H1 (cell line): Measurements from ENCODE around the gene ANKRD27. TPM values are rescaled to one million over a fixed set of nuclear protein-coding genes. Genes with fewer than 3 reads are reported as not detected.

Source experiments
- CTCF ChIA-PET: fragments of 300-600 bp; sonication (Branson Sonifier 250); formaldehyde crosslinking; loops from one replicate; lab custom pipeline; 2021; ENCODE audit not compliant: partially characterized antibody; lab: Charles Lee
- POLR2A ChIA-PET: fragments of 300-600 bp; sonication (Branson Sonifier 250); formaldehyde crosslinking; loops from one replicate; lab custom pipeline; 2021; ENCODE audit warnings: inconsistent platforms; ENCODE audit not compliant: partially characterized antibody; lab: Charles Lee
- DNase-seq, 2 experiments: peaks; one replicate each; pipeline versions ENCODE4 v3.0.0 to v3.0.0-alpha.2; 2010 to 2022; ENCODE audit warnings: low spot score in 2 of 2, low read depth in 1 of 2, mixed read lengths in 1 of 2
- FAIRE-seq: peaks from 2 replicates; lab custom pipeline; 2011; peaks lifted over from hg19 to GRCh38; lab: Jason Lieb, UNC
- H2AFZ ChIP-seq: 2 replicates; pipeline ENCODE4 v1.8.1; 2012; ENCODE audit warnings: low read length, inconsistent platforms
- H2AK5ac ChIP-seq: 2 replicates; pipeline ENCODE4 v1.6.1; 2013; ENCODE audit warnings: low read depth, low read length
- H2BK120ac ChIP-seq: replicated peaks from 2 replicates; pipeline ENCODE3; 2013; ENCODE audit warnings: low read depth, low read length, inconsistent platforms
- H2BK12ac ChIP-seq: 2 replicates; pipeline ENCODE4 v1.6.1; 2013; ENCODE audit warnings: low read depth, low read length
- H2BK15ac ChIP-seq: 2 replicates; pipeline ENCODE4 v1.6.1; 2013; ENCODE audit warnings: low read length
- H2BK20ac ChIP-seq: 2 replicates; pipeline ENCODE4 v1.6.1; 2013; ENCODE audit warnings: low read length
- H2BK5ac ChIP-seq: 2 replicates; pipeline ENCODE4 v1.6.1; 2013; ENCODE audit warnings: low read depth, low read length
- H3K14ac ChIP-seq: 2 replicates; pipeline ENCODE4 v1.6.1; 2013; ENCODE audit warnings: inconsistent platforms; ENCODE audit not compliant: insufficient read length
- H3K18ac ChIP-seq: 2 replicates; pipeline ENCODE4 v1.6.1; 2013; ENCODE audit warnings: low read length; ENCODE audit errors: extremely low read depth
- H3K23ac ChIP-seq: 2 replicates; pipeline ENCODE4 v1.6.1; 2013; ENCODE audit warnings: inconsistent platforms; ENCODE audit not compliant: insufficient read length
- H3K23me2 ChIP-seq: 2 replicates; pipeline ENCODE4 v1.6.1; 2013; ENCODE audit warnings: low read depth, low read length
- H3K27ac ChIP-seq: 2 replicates; pipeline ENCODE4 v1.6.1; 2011; ENCODE audit warnings: low read depth, low read length, inconsistent platforms
- H3K27me3 ChIP-seq, 4 experiments: replicated peaks in 1 of 4; 1 replicate in 1 of 4; 2 replicates in 3 of 4; pipeline versions ENCODE4 v1.6.1 to v1.8.1; 2011 to 2013; ENCODE audit warnings: low read length in 3 of 4, mild to moderate bottlenecking in 3 of 4, inconsistent platforms in 2 of 4, mixed read lengths in 2 of 4, moderate library complexity in 1 of 4; ENCODE audit not compliant: control insufficient read depth in 3 of 4, insufficient read depth in 3 of 4; ENCODE audit errors: extremely low read depth in 1 of 4
- H3K36me3 ChIP-seq, 4 experiments: 2 replicates each; pipeline versions ENCODE4 v1.6.1 to v1.8.1; 2011 to 2013; ENCODE audit warnings: mild to moderate bottlenecking in 4 of 4, low read length in 3 of 4, moderate library complexity in 2 of 4, control low read depth in 1 of 4, inconsistent platforms in 1 of 4; ENCODE audit not compliant: insufficient read depth in 4 of 4, control insufficient read depth in 2 of 4
- H3K4ac ChIP-seq: replicated peaks from 2 replicates; pipeline ENCODE3; 2013; ENCODE audit warnings: low read length, low read depth, mixed read lengths, inconsistent platforms; ENCODE audit not compliant: insufficient read length
- H3K4me1 ChIP-seq, 4 experiments: replicated peaks in 1 of 4; 1 replicate in 1 of 4; 2 replicates in 3 of 4; pipeline versions ENCODE4 v1.6.1 to v1.8.1; 2011 to 2013; ENCODE audit warnings: low read length in 3 of 4, inconsistent platforms in 2 of 4, mixed read lengths in 1 of 4; ENCODE audit not compliant: insufficient read depth in 4 of 4, control insufficient read depth in 3 of 4
- H3K4me2 ChIP-seq, 2 experiments: 2 replicates each; pipeline versions ENCODE4 v1.6.1 to v1.8.1; 2011 to 2013; ENCODE audit warnings: low read depth in 2 of 2, low read length in 2 of 2, control low read depth in 1 of 2, inconsistent platforms in 1 of 2, mild to moderate bottlenecking in 1 of 2; ENCODE audit not compliant: insufficient read depth in 1 of 2
- H3K4me3 ChIP-seq, 4 experiments: fragments of 200-600, 300-600 bp in 1 of 4; sonication (generic), shearing (Covaris generic), sonication (Bioruptor Twin) in 1 of 4; 2 replicates each; pipeline versions ENCODE4 v1.5.1 to v1.8.1; 2011 to 2016; ENCODE audit warnings: low read length in 4 of 4, low read depth in 3 of 4, control low read depth in 2 of 4, inconsistent platforms in 2 of 4, mild to moderate bottlenecking in 2 of 4, mixed read lengths in 1 of 4, moderate library complexity in 1 of 4; ENCODE audit not compliant: insufficient read depth in 2 of 4; ENCODE audit errors: extremely low read depth in 1 of 4
- H3K56ac ChIP-seq: replicated peaks from 2 replicates; pipeline ENCODE3; 2013; ENCODE audit warnings: low read depth, mild to moderate bottlenecking, mixed read lengths, low read length, inconsistent platforms; ENCODE audit not compliant: insufficient read length
- H3K79me1 ChIP-seq: 2 replicates; pipeline ENCODE4 v1.6.1; 2013; ENCODE audit warnings: low read depth, low read length, control low read depth
- H3K79me2 ChIP-seq, 2 experiments: 2 replicates each; pipeline versions ENCODE4 v1.6.1 to v1.8.1; 2012 to 2013; ENCODE audit warnings: low read length in 2 of 2, mild to moderate bottlenecking in 2 of 2, inconsistent platforms in 1 of 2; ENCODE audit not compliant: insufficient read depth in 2 of 2, control insufficient read depth in 1 of 2
- H3K9ac ChIP-seq, 4 experiments: replicated peaks in 1 of 4; 1 replicate in 1 of 4; 2 replicates in 3 of 4; pipeline versions ENCODE4 v1.6.1 to v1.8.1; 2011 to 2013; ENCODE audit warnings: low read depth in 3 of 4, low read length in 3 of 4, control low read depth in 2 of 4, mild to moderate bottlenecking in 2 of 4, moderate library complexity in 2 of 4, inconsistent platforms in 1 of 4; ENCODE audit errors: extremely low read depth in 1 of 4
- H3K9me3 ChIP-seq, 2 experiments: 2 replicates each; pipeline versions ENCODE4 v1.6.1 to v1.8.1; 2012 to 2013; ENCODE audit warnings: mild to moderate bottlenecking in 2 of 2, moderate library complexity in 2 of 2, control low read depth in 1 of 2, inconsistent platforms in 1 of 2, low read depth in 1 of 2, low read length in 1 of 2, mixed read lengths in 1 of 2; ENCODE audit not compliant: insufficient read depth in 2 of 2
- H4K20me1 ChIP-seq, 2 experiments: replicated peaks in 1 of 2; 2 replicates each; pipeline versions ENCODE3 to v1.8.1; 2011 to 2013; ENCODE audit warnings: inconsistent platforms in 2 of 2, low read length in 2 of 2, mild to moderate bottlenecking in 1 of 2; ENCODE audit not compliant: insufficient read depth in 2 of 2, control insufficient read depth in 1 of 2
- H4K5ac ChIP-seq: 2 replicates; pipeline ENCODE4 v1.6.1; 2013; ENCODE audit warnings: low read length, low read depth, mixed read lengths, inconsistent platforms; ENCODE audit not compliant: insufficient read length
- H4K8ac ChIP-seq: 2 replicates; pipeline ENCODE4 v1.8.0; 2013; ENCODE audit warnings: mild to moderate bottlenecking, moderate library complexity, low read length, inconsistent platforms; ENCODE audit not compliant: insufficient read depth; ENCODE audit errors: extremely low read depth
- H4K91ac ChIP-seq: replicated peaks from 2 replicates; pipeline ENCODE3; 2013; ENCODE audit warnings: low read length, mixed read lengths, inconsistent platforms; ENCODE audit not compliant: insufficient read length
- CBX8 ChIP-seq: fragments of 300-800, 300-1000 bp; sonication (generic); IDR thresholded peaks from 2 replicates; pipeline ENCODE4 v1.7.1; 2016; ENCODE audit warnings: low read depth, low read length, borderline replicate concordance
- EGR1 ChIP-seq: IDR thresholded peaks from 2 replicates; pipeline ENCODE4 v1.6.1; 2011; ENCODE audit warnings: low read depth, low read length, borderline replicate concordance
- HDAC6 ChIP-seq: IDR thresholded peaks from one replicate; pipeline ENCODE4 v1.7.1; 2012; ENCODE audit warnings: low read depth, mild to moderate bottlenecking, inconsistent platforms, low read length, moderate library complexity
- RBBP5 ChIP-seq: IDR thresholded peaks from 2 replicates; pipeline ENCODE4 v1.7.1; 2012; ENCODE audit warnings: low read depth, mild to moderate bottlenecking, inconsistent platforms, low read length, moderate library complexity, borderline replicate concordance
- WGBS, 2 experiments: shearing (Covaris generic) in 1 of 2; methylation state at CpG; one replicate each; pipeline versions ENCODE4 v1.1.6 to v1.1.7; 2013 to 2015; ENCODE audit warnings: low lambda C conversion rate in 2 of 2, mixed read lengths in 2 of 2, inconsistent platforms in 1 of 2, low coverage in 1 of 2, missing lambda C conversion rate in 1 of 2; ENCODE audit not compliant: insufficient replicate concordance in 2 of 2, insufficient coverage in 1 of 2, insufficient read length in 1 of 2; ENCODE audit errors: extremely low coverage in 1 of 2, missing lambda C conversion rate in 1 of 2; 5-methylcytosine and 5-hydroxymethylcytosine counted together
- polyA plus RNA-seq, 7 experiments: library from polyadenylated mRNA; depleted of rRNA in 3 of 7; stranded (reverse) in 5 of 7; unstranded in 2 of 7; fragments of >200 nt in 5 of 7; fragments of 200-250 nt in 2 of 7; gene quantifications; 1 replicate in 5 of 7; 2 replicates in 1 of 7; 4 replicates in 1 of 7; pipeline versions ENCODE4 v1.2.1 to v1.2.3, GENCODE V29; 2011 to 2013; ENCODE audit warnings: missing spikeins in 2 of 7, mixed read lengths in 2 of 7
- total RNA-seq: library from RNA; stranded (reverse); fragmentation: NEBNext Ultra II Directional; extraction: Animal tissue kit (Norgen Biotek cat#: 25700); gene quantifications from 2 replicates; pipeline ENCODE4 v1.2.1, GENCODE V29; 2021

ANKRD27 gene
- total and polyA plus RNA-seq, 2 of the 8 experiments (the other 6 are each of a cell fraction or from before 2014, with no cell fraction given), result 27.9 to 55.7 TPM

DNA sequence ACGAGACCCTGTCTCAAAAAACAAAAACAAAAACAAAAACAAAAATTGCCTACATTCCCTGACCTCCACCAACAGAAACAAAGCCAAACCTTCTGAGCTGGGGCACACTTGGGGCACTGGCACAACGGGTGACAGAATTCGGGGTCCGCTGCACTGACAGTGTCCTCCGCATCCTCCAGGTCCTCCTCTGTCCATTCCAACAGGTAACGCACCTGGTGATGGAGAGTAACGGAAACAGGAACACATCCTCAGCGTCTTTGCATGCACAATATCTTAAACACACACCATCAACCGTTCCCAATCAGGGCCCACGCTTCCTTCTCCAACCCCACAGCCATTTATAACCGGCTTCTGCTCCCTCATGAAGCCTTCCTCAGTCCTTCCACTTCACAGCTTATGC is 59.4 kb downstream of the ANKRD27 start:
- no peak for DNase-seq
- Histone ChIP-seq H3K4me3 (no peak overlapping the region), H2BK20ac (no peak overlapping the region), H3K36me3 (peaks cover 10 to 53% (median 34%) of the 10 kb centered on the region in 4 experiments), H3K9ac (no peak overlapping the region), H3K79me1 (no peaks in the 10 kb centered on the region), H3K18ac (no peak overlapping the region), H3K4ac (no peak overlapping the region), H3K27me3 (no peaks in the 10 kb centered on the region), H4K20me1 (peaks cover 2 to 6% of the 10 kb centered on the region in 2 experiments), H4K8ac (no peak overlapping the region), H2BK15ac (no peak overlapping the region), H3K9me3 (no peaks in the 10 kb centered on the region), H4K91ac (no peak overlapping the region), H3K56ac (no peak overlapping the region), H2AFZ (no peak overlapping the region), H2BK120ac (no peak overlapping the region), H4K5ac (no peak overlapping the region), H3K23me2 (no peaks in the 10 kb centered on the region), H3K27ac (no peak overlapping the region), H3K4me1 (no peaks in the 10 kb centered on the region), H2BK12ac (no peak overlapping the region), H3K79me2 (no peaks in the 10 kb centered on the region), H2BK5ac (no peak overlapping the region), H3K4me2 (no peak overlapping the region), H3K14ac (no peak overlapping the region), H2AK5ac (no peak overlapping the region), H3K23ac (no peak overlapping the region)
- no peak for TF ChIP-seq EGR1
- no peak for TF ChIP-seq HDAC6
- no peak for TF ChIP-seq RBBP5
- no peak for TF ChIP-seq CBX8
- WGBS, 2 experiments, result 86% methylated on average over 11 of the region's 11 CpGs; no CpG with 5 or more reads in 1 of the 2 experiments
- ChIA-PET CTCF (interaction anchor here (0.7 to 1.8 kb wide), 2 partner anchors 16 to 58 kb away, joined by 3 to 6 read pairs; no protein-coding TSS in a partner anchor), POLR2A (no interaction called here)
- no peak for FAIRE-seq
